PC-9 (cell line): ENCODE results near the gene SDK2. TPM values are rescaled to one million over a fixed set of nuclear protein-coding genes. Genes with fewer than 3 reads are reported as not detected.

Source experiments
- BruUV-seq: library from RNA; stranded (reverse); fragments of 400-500 nt; replicated peaks from 2 replicates; lab custom pipeline; 2021; lab: Mats Ljungman, UMichigan
- CTCF ChIA-PET: fragments of 300-600 bp; sonication (Branson Sonifier 250); formaldehyde crosslinking; loops from one replicate; lab custom pipeline; 2022; ENCODE audit warnings: antibody characterized with exemption; lab: Charles Lee
- POLR2A ChIA-PET: fragments of 300-600 bp; sonication (Branson Sonifier 250); formaldehyde crosslinking; loops from one replicate; lab custom pipeline; 2022; ENCODE audit warnings: antibody characterized with exemption; ENCODE audit not compliant: unreplicated experiment; lab: Charles Lee
- DNase-seq, 2 experiments: peaks; one replicate each; pipeline versions ENCODE4 v3.0.0 to v3.0.0-alpha.2; 2015 to 2022; ENCODE audit warnings: mixed read lengths in 1 of 2
- H2AFZ ChIP-seq: fragments of 200-600 bp; sonication (generic); 2 replicates; pipeline ENCODE4 v1.8.1; 2017; ENCODE audit warnings: antibody characterized with exemption
- H3F3A ChIP-seq: fragments of 200-600 bp; sonication (generic); 2 replicates; pipeline ENCODE4 v1.8.1; 2017; ENCODE audit warnings: antibody characterized with exemption, mild to moderate bottlenecking, low read depth; ENCODE audit not compliant: insufficient read depth
- H3K27ac ChIP-seq: fragments of 200-600 bp; sonication (generic); 2 replicates; pipeline ENCODE4 v1.6.1; 2016; ENCODE audit warnings: mixed run types
- H3K27me3 ChIP-seq: fragments of 200-600 bp; sonication (generic); 2 replicates; pipeline ENCODE4 v1.6.1; 2016; ENCODE audit warnings: low read depth, mixed run types; ENCODE audit not compliant: insufficient read depth
- H3K36me3 ChIP-seq: fragments of 200-600 bp; sonication (generic); 2 replicates; pipeline ENCODE4 v1.6.1; 2016; ENCODE audit warnings: low read depth, mixed run types
- H3K4me1 ChIP-seq: fragments of 200-600 bp; sonication (generic); replicated peaks from 2 replicates; pipeline ENCODE4 v1.6.1; 2016; ENCODE audit warnings: mixed run types; ENCODE audit not compliant: insufficient read depth
- H3K4me2 ChIP-seq: fragments of 200-600 bp; sonication (generic); 2 replicates; pipeline ENCODE4 v1.6.1; 2017; ENCODE audit warnings: mixed run types
- H3K4me3 ChIP-seq: fragments of 200-600 bp; sonication (generic); 2 replicates; pipeline ENCODE4 v1.6.1; 2016; ENCODE audit warnings: mixed run types
- H3K79me2 ChIP-seq: fragments of 200-600 bp; sonication (generic); 2 replicates; pipeline ENCODE4 v1.6.1; 2017; ENCODE audit warnings: low read depth, mixed run types
- H3K9me2 ChIP-seq: fragments of 200-600 bp; sonication (generic); 2 replicates; pipeline ENCODE4 v1.8.1; 2017; ENCODE audit warnings: mild to moderate bottlenecking; ENCODE audit not compliant: insufficient read depth
- H3K9me3 ChIP-seq: fragments of 200-600 bp; sonication (generic); 2 replicates; pipeline ENCODE4 v1.8.1; 2016; ENCODE audit warnings: low read depth; ENCODE audit not compliant: insufficient read depth
- H4K20me1 ChIP-seq: fragments of 200-600 bp; sonication (generic); 2 replicates; pipeline ENCODE4 v1.8.1; 2017; ENCODE audit not compliant: insufficient read depth
- EZH2 ChIP-seq: fragments of 200-600 bp; sonication (generic); IDR thresholded peaks from 2 replicates; pipeline ENCODE4 v1.8.0; 2017; ENCODE audit warnings: antibody characterized with exemption, low read depth
- intact Hi-C: fragments of 100-400 bp; cut with micrococcal nuclease; formaldehyde crosslinking; loops from one replicate; pipeline ENCODE4 v1.10.0; 2022; ENCODE audit not compliant: unreplicated experiment
- total RNA-seq: library from RNA; stranded (reverse); gene quantifications from 2 replicates; pipeline ENCODE4 v1.2.3, GENCODE V29; 2021
- TF ChIP-seq, protein P1 (sequence below): fragments of 200-600 bp; sonication (generic); conservative IDR thresholded peaks from 2 replicates; pipeline ENCODE4 v1.6.1; 2017; ENCODE audit warnings: mixed run types, antibody characterized with exemption, mild to moderate bottlenecking, moderate library complexity

The SDK2 gene
- total RNA-seq, 1 experiment from 2014 or later, result 0.04 TPM

DNA sequence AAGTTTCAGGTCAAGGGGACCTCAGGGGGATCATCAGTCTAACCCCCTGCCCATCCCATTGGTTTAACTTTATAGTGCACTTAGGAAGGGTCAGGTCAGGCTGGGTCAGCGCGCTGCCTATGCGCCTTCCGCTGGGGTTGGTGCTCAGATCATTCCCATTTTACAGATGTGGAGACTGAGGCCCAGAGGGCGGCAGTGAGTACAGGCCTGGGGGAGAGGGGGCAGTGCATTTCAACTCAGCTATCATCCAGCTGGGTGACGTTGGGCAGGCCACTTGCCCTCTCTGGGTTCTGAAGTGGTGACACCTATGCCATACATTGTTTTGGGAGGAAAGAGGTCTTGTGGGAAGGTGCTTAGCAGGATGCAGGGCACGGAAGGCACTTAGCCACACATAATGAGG is 204.6 kb downstream of the SDK2 start:
- H3K4me2 ChIP-seq, result no peak overlapping the region
- TF ChIP-seq, protein P1, sequence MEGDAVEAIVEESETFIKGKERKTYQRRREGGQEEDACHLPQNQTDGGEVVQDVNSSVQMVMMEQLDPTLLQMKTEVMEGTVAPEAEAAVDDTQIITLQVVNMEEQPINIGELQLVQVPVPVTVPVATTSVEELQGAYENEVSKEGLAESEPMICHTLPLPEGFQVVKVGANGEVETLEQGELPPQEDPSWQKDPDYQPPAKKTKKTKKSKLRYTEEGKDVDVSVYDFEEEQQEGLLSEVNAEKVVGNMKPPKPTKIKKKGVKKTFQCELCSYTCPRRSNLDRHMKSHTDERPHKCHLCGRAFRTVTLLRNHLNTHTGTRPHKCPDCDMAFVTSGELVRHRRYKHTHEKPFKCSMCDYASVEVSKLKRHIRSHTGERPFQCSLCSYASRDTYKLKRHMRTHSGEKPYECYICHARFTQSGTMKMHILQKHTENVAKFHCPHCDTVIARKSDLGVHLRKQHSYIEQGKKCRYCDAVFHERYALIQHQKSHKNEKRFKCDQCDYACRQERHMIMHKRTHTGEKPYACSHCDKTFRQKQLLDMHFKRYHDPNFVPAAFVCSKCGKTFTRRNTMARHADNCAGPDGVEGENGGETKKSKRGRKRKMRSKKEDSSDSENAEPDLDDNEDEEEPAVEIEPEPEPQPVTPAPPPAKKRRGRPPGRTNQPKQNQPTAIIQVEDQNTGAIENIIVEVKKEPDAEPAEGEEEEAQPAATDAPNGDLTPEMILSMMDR, result no peak
- no peak for TF ChIP-seq EZH2
- H3K4me1 ChIP-seq, result no peaks in the 10 kb centered on the region
- intact Hi-C loops, result no loop called here
- H3K9me3 ChIP-seq, result no peaks in the 10 kb centered on the region
- peaks cover 98% of the 10 kb centered on the region for H3K27me3 ChIP-seq
- ChIA-PET CTCF (no interaction called here), POLR2A (no interaction called here)
- H2AFZ ChIP-seq, result no peak overlapping the region
- no peak overlapping the region for H3K4me3 ChIP-seq
- H4K20me1 ChIP-seq, result no peaks in the 10 kb centered on the region
- no peaks in the 10 kb centered on the region for H3F3A ChIP-seq
- no peaks in the 10 kb centered on the region for H3K79me2 ChIP-seq
- BruUV-seq, result no TSS peak
- H3K27ac ChIP-seq, result no peak overlapping the region
- H3K36me3 ChIP-seq, result no peaks in the 10 kb centered on the region
- no peak for DNase-seq
- H3K9me2 ChIP-seq, result no peaks in the 10 kb centered on the region; the same call in 1 of the 2 replicates

DNA sequence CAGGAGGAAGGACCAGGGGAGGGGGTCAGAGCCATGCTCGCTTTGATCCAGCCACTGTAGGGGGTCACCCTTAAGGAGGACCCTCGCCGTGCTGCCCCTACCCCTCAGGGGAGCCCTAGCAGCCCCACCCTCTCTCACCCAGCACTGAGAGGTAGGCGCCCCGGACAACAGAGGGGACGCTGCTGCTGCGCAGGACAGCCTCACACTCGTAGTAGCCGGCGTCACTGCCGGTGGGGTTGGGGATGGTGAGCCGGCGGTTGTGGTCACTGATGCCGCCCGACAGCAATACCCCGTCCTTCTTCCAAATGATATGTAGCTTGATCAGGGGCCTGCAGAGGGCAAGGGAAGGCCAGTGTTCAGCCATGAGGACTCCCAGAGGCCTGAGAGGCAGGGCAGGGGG is 206.4 kb downstream of the SDK2 start:
- CTCF ChIA-PET, result no interaction called here
- no peak for DNase-seq

DNA sequence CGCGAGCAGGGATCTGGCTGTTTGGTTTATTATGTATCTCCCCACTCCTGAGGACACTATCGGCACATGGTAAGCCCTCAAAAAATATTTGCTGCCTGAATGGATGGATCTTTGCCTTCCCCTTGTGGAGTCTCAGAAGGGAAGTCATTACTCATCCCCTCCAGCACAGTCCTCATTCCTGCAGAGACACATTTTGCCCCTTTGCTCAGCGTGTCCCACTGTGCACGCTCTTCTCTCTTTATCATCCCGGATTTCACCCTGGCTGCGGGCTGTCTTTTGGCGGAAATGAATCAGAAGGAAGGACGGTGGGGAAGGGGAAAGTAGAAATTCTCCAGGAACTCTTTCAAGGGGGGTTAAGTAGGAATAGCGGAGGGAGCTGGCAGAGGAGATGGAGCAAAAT is 207.3 kb downstream of the SDK2 start:
- Histone ChIP-seq H4K20me1 (no peaks in the 10 kb centered on the region), H3K27ac (no peak overlapping the region), H3F3A (no peaks in the 10 kb centered on the region), H3K4me3 (no peak overlapping the region), H3K36me3 (no peaks in the 10 kb centered on the region), H3K4me1 (no peaks in the 10 kb centered on the region), H3K9me3 (no peaks in the 10 kb centered on the region), H3K79me2 (no peaks in the 10 kb centered on the region), H3K4me2 (no peak overlapping the region), H3K27me3 (peaks cover 100% of the 10 kb centered on the region), H2AFZ (no peak overlapping the region), H3K9me2 (no peaks in the 10 kb centered on the region; the same call in 1 of the 2 replicates)
- intact Hi-C loops, result no loop called here
- POLR2A ChIA-PET, result no interaction called here
- TF ChIP-seq EZH2, result no peak
- TF ChIP-seq, protein P1, result no peak
- CTCF ChIA-PET, result no interaction called here
- DNase-seq, result no peak
- no TSS peak for BruUV-seq

More for the DNA sequence above, 206.4 kb downstream of the SDK2 start:
- no peak for TF ChIP-seq EZH2
- TF ChIP-seq, protein P1, result no peak
- Histone ChIP-seq H3K79me2 (no peaks in the 10 kb centered on the region), H4K20me1 (no peaks in the 10 kb centered on the region), H3K9me3 (no peaks in the 10 kb centered on the region), H3K36me3 (no peaks in the 10 kb centered on the region), H2AFZ (no peak overlapping the region), H3K4me3 (no peak overlapping the region), H3K9me2 (no peaks in the 10 kb centered on the region; the same call in 1 of the 2 replicates), H3F3A (no peaks in the 10 kb centered on the region), H3K27ac (no peak overlapping the region), H3K4me1 (no peaks in the 10 kb centered on the region), H3K4me2 (no peak overlapping the region), H3K27me3 (peaks cover 100% of the 10 kb centered on the region)
- BruUV-seq, result no TSS peak
- intact Hi-C loops, result no loop called here
- POLR2A ChIA-PET, result no interaction called here
